Sigmoid colon (tissue), 7 donors: Measurements from ENCODE around the gene NELFCD. TPM values are rescaled to one million over a fixed set of nuclear protein-coding genes. Genes with fewer than 3 reads are reported as not detected.

ENCODE experiments used
- DNase-seq: peaks from one replicate; pipeline ENCODE4 v3.0.0-alpha.2; 2019
- H3K27ac ChIP-seq, 4 donors: fragments of 200-600 bp; sonication (generic); one replicate each; pipeline ENCODE4 v1.5.1; 2016 to 2019; ENCODE audit warnings: mild to moderate bottlenecking in 1 of 4
- H3K27me3 ChIP-seq, 3 donors: fragments of 200-600 bp; sonication (generic); one replicate each; pipeline ENCODE4 v1.5.1; 2019; ENCODE audit warnings: mild to moderate bottlenecking in 1 of 3
- H3K36me3 ChIP-seq, 4 donors: fragments of 200-600 bp; sonication (generic); one replicate each; pipeline ENCODE4 v1.5.1; 2016 to 2019
- H3K4me1 ChIP-seq, 4 donors: fragments of 200-600 bp; sonication (generic); one replicate each; pipeline ENCODE4 v1.5.1; 2017 to 2019
- H3K4me3 ChIP-seq, 4 donors: fragments of 200-600 bp; sonication (generic); one replicate each; pipeline ENCODE4 v1.5.1; 2017 to 2019; ENCODE audit warnings: mild to moderate bottlenecking in 2 of 4, moderate library complexity in 1 of 4
- H3K9me3 ChIP-seq, 4 donors: fragments of 200-600 bp in 3 of 4; sonication (generic) in 3 of 4; one replicate each; pipeline versions ENCODE4 v1.5.1 to v1.6.1; 2013 to 2019
- EP300 ChIP-seq, 4 donors: sonication (generic); formaldehyde crosslinking; IDR thresholded peaks; one replicate each; pipeline ENCODE4 v1.6.1; 2017; ENCODE audit warnings: antibody characterized with exemption in 4 of 4
- POLR2A ChIP-seq, 2 donors: fragments of 450-650 bp; IDR thresholded peaks; one replicate each; pipeline ENCODE4 v1.6.1; 2016; ENCODE audit warnings: antibody characterized with exemption in 2 of 2, mild to moderate bottlenecking in 2 of 2, moderate library complexity in 2 of 2
- POLR2AphosphoS5 ChIP-seq, 4 donors: sonication (generic); formaldehyde crosslinking; IDR thresholded peaks; one replicate each; pipeline ENCODE4 v1.6.1; 2017; ENCODE audit warnings: antibody characterized with exemption in 4 of 4
- WGBS, 2 donors: extraction: QIAGEN DNeasy Blood & Tissue Kit; methylation state at CpG; one replicate each; pipeline ENCODE4 v1.1.7; 2013; 5-methylcytosine and 5-hydroxymethylcytosine counted together
- intact Hi-C: fragments of 100-400 bp; cut with DNase I; formaldehyde crosslinking; loops from one replicate; pipeline ENCODE4 v1.15.1; 2023
- polyA plus RNA-seq, 3 donors: library from polyadenylated mRNA; stranded (reverse); fragments of 200-250 nt; gene quantifications; one replicate each; pipeline ENCODE4 v1.2.3, GENCODE V29; 2013
- total RNA-seq, 4 donors: library from RNA; depleted of rRNA; stranded (reverse); fragments of >200 nt; gene quantifications; one replicate each; pipeline ENCODE4 v1.1.0, GENCODE V29; 2016
- TF ChIP-seq, protein P1 (sequence below), 4 experiments: fragments of 450-650 bp in 3 of 4; fragments of 200-600 bp in 1 of 4; IDR thresholded peaks; one replicate each; pipeline ENCODE4 v1.5.1; 2016 to 2019; ENCODE audit warnings: antibody characterized with exemption in 4 of 4, mild to moderate bottlenecking in 3 of 4, moderate library complexity in 2 of 4
- donor health status: healthy with polysubstance abuse.
- donor health status: Bipolar disorder and iron deficiency.
- donor health status: healthy.

The NELFCD gene
- total and polyA plus RNA-seq, 7 donors = 22.7 to 53.2 (median 42.8) TPM

GRCh38 chr20:59024111-59024530 is 43.1 kb downstream of the NELFCD start:
- no peak for DNase-seq
- no peak for TF ChIP-seq POLR2AphosphoS5 (IDR thresholded peaks at IDR 0.05)
- TF ChIP-seq POLR2A (IDR thresholded peaks at IDR 0.05) = no peak
- TF ChIP-seq, protein P1, sequence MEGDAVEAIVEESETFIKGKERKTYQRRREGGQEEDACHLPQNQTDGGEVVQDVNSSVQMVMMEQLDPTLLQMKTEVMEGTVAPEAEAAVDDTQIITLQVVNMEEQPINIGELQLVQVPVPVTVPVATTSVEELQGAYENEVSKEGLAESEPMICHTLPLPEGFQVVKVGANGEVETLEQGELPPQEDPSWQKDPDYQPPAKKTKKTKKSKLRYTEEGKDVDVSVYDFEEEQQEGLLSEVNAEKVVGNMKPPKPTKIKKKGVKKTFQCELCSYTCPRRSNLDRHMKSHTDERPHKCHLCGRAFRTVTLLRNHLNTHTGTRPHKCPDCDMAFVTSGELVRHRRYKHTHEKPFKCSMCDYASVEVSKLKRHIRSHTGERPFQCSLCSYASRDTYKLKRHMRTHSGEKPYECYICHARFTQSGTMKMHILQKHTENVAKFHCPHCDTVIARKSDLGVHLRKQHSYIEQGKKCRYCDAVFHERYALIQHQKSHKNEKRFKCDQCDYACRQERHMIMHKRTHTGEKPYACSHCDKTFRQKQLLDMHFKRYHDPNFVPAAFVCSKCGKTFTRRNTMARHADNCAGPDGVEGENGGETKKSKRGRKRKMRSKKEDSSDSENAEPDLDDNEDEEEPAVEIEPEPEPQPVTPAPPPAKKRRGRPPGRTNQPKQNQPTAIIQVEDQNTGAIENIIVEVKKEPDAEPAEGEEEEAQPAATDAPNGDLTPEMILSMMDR (IDR thresholded peaks at IDR 0.05) = no peak
- no peak for TF ChIP-seq EP300 (IDR thresholded peaks at IDR 0.05)
- no peak overlapping the region for H3K4me3 ChIP-seq
- no peak overlapping the region for H3K27ac ChIP-seq
- peaks cover 19 to 66% (median 33%) of the 10 kb centered on the region in 4 donors for H3K36me3 ChIP-seq
- peaks cover 0 to 34% (median 28%) of the 10 kb centered on the region in 4 donors for H3K4me1 ChIP-seq
- WGBS, 2 donors = 97% methylated on average over 24 of the region's 24 CpGs
- H3K27me3 ChIP-seq = no peaks in the 10 kb centered on the region
- no peaks in the 10 kb centered on the region for H3K9me3 ChIP-seq
- intact Hi-C loops = no loop called here

DNA sequence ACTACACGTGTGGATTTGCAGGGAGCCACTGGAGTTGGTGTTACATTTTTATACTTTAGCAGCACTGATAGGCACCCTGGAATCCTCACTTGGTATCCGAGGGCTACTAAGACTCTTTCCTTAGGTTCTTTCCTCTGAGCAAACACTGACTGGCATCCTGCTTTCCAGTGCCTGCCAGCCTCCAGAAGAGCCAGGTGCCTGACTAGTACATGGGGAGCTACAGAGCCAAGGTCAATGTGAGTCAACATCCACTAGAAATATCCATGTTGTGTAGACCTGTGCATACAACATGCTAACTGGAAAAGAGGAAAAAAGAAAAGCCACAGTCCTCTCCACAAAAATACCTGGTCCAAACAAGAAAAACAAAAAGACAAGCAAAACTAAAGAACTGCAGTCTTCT is 44.0 kb downstream of the NELFCD start:
- Histone ChIP-seq H3K4me3 (no peak overlapping the region), H3K4me1 (peaks cover 0 to 43% (median 38%) of the 10 kb centered on the region in 4 donors), H3K27ac (no peak overlapping the region), H3K9me3 (no peaks in the 10 kb centered on the region), H3K27me3 (no peaks in the 10 kb centered on the region), H3K36me3 (peaks cover 19 to 76% (median 39%) of the 10 kb centered on the region in 4 donors)
- WGBS, 2 donors = 80 to 88% methylated on average over 2 of the region's 2 CpGs
- no peak for TF ChIP-seq EP300 (IDR thresholded peaks at IDR 0.05)
- TF ChIP-seq, protein P1 (IDR thresholded peaks at IDR 0.05) = no peak
- TF ChIP-seq POLR2A (IDR thresholded peaks at IDR 0.05) = no peak
- no peak for DNase-seq
- intact Hi-C loops = no loop called here

- Histone ChIP-seq H3K4me1 (peaks cover 0 to 48% (median 42%) of the 10 kb centered on the region in 4 donors), H3K27me3 (no peaks in the 10 kb centered on the region), H3K4me3 (no peak overlapping the region), H3K36me3 (peaks cover 19 to 79% (median 41%) of the 10 kb centered on the region in 4 donors), H3K27ac (no peak overlapping the region), H3K9me3 (no peaks in the 10 kb centered on the region)
- no peak for TF ChIP-seq EP300 (IDR thresholded peaks at IDR 0.05)
- no peak for TF ChIP-seq POLR2A (IDR thresholded peaks at IDR 0.05)
- TF ChIP-seq POLR2AphosphoS5 (IDR thresholded peaks at IDR 0.05) = no peak
- TF ChIP-seq, protein P1 (IDR thresholded peaks at IDR 0.05) = no peak
- WGBS, 2 donors = 95% methylated on average over 4 of the region's 4 CpGs
- no peak for DNase-seq
- intact Hi-C loops = no loop called here
These were observed 44.5 kb downstream of the NELFCD start for GRCh38 chr20:59025511-59025910.

GRCh38 chr20:59026904-59027740 is 46.1 kb downstream of the NELFCD start:
- WGBS, 2 donors = 87 to 88% methylated on average over 5 of the region's 5 CpGs
- H3K27ac ChIP-seq = no peak overlapping the region
- peaks cover 0 to 53% (median 50%) of the 10 kb centered on the region in 4 donors for H3K4me1 ChIP-seq
- intact Hi-C loops = no loop called here
- no peaks in the 10 kb centered on the region for H3K9me3 ChIP-seq
- TF ChIP-seq EP300 (IDR thresholded peaks at IDR 0.05) (no peak), POLR2A (IDR thresholded peaks at IDR 0.05) (no peak), POLR2AphosphoS5 (IDR thresholded peaks at IDR 0.05) (no peak)
- TF ChIP-seq, protein P1 (IDR thresholded peaks at IDR 0.05) = no peak
- no peaks in the 10 kb centered on the region for H3K27me3 ChIP-seq
- no peak for DNase-seq
- H3K36me3 ChIP-seq = peaks cover 19 to 79% (median 38%) of the 10 kb centered on the region in 4 donors
- H3K4me3 ChIP-seq = no peak overlapping the region
